Measurements from ENCODE around the gene METTL21C. TPM values are rescaled to one million over a fixed set of nuclear protein-coding genes. Genes with fewer than 3 reads are reported as not detected.

METTL21C gene
- total and polyA plus RNA-seq, 2 experiments from 2014 or later = not detected

- H3K36me3 ChIP-seq = no peaks in the 10 kb centered on the region
- TF ChIP-seq CTCF (IDR thresholded peaks at IDR 0.05; ENCODE audit: low read depth, low read length) = no peak
- no peak for DNase-seq (ENCODE audit: low read depth in 1 of 2, low spot score in 1 of 2)
- no peak overlapping the region for H3K4me3 ChIP-seq
- no peaks in the 10 kb centered on the region for H3K27me3 ChIP-seq
- H3K9me3 ChIP-seq (ENCODE audit: low read depth) = no peaks in the 10 kb centered on the region
- H3K4me1 ChIP-seq (ENCODE audit: low read depth) = peaks cover 7% of the 10 kb centered on the region
- no peak overlapping the region for H3K27ac ChIP-seq
Observed at GRCh38 chr13:102697929-102698648, 3.2 kb upstream of the METTL21C start.

- H3K4me3 ChIP-seq = no peak overlapping the region
- no peaks in the 10 kb centered on the region for H3K36me3 ChIP-seq
- no peak for TF ChIP-seq CTCF (IDR thresholded peaks at IDR 0.05; ENCODE audit: low read depth, low read length)
- H3K4me1 ChIP-seq (ENCODE audit: low read depth) = peaks cover 11% of the 10 kb centered on the region
- H3K9me3 ChIP-seq (ENCODE audit: low read depth) = no peaks in the 10 kb centered on the region
- no peaks in the 10 kb centered on the region for H3K27me3 ChIP-seq
- DNase-seq (ENCODE audit: low read depth in 1 of 2, low spot score in 1 of 2) = no peak
- H3K27ac ChIP-seq = no peak overlapping the region
Observed at GRCh38 chr13:102697264-102697663, 2.4 kb upstream of the METTL21C start.

- Histone ChIP-seq H3K4me1 (ENCODE audit: low read depth) (peaks cover 13% of the 10 kb centered on the region), H3K27me3 (no peaks in the 10 kb centered on the region), H3K4me3 (no peak overlapping the region), H3K9me3 (ENCODE audit: low read depth) (no peaks in the 10 kb centered on the region), H3K27ac (no peak overlapping the region), H3K36me3 (no peaks in the 10 kb centered on the region)
- no peak for TF ChIP-seq CTCF (IDR thresholded peaks at IDR 0.05; ENCODE audit: low read depth, low read length)
- DNase-seq (ENCODE audit: low read depth in 1 of 2, low spot score in 1 of 2) = no peak
Observed at GRCh38 chr13:102696465-102696864, 1.6 kb upstream of the METTL21C start.

- Histone ChIP-seq H3K4me1 (ENCODE audit: low read depth) (peaks cover 6% of the 10 kb centered on the region), H3K4me3 (no peak overlapping the region), H3K27me3 (no peaks in the 10 kb centered on the region), H3K9me3 (ENCODE audit: low read depth) (no peaks in the 10 kb centered on the region), H3K36me3 (no peaks in the 10 kb centered on the region), H3K27ac (no peak overlapping the region)
- no peak for TF ChIP-seq CTCF (IDR thresholded peaks at IDR 0.05; ENCODE audit: low read depth, low read length)
- DNase-seq (ENCODE audit: low read depth in 1 of 2, low spot score in 1 of 2) = no peak
Observed at GRCh38 chr13:102693776-102694175, 1.1 kb downstream of the METTL21C start.

- Histone ChIP-seq H3K9me3 (ENCODE audit: low read depth) (no peaks in the 10 kb centered on the region), H3K27ac (no peak overlapping the region), H3K4me1 (ENCODE audit: low read depth) (peaks cover 11% of the 10 kb centered on the region), H3K4me3 (no peak overlapping the region), H3K36me3 (no peaks in the 10 kb centered on the region), H3K27me3 (no peaks in the 10 kb centered on the region)
- DNase-seq (ENCODE audit: low read depth in 1 of 2, low spot score in 1 of 2) = no peak
- TF ChIP-seq CTCF (IDR thresholded peaks at IDR 0.05; ENCODE audit: low read depth, low read length) = no peak
Observed at GRCh38 chr13:102693250-102693649, 1.6 kb downstream of the METTL21C start.

Data from cardiac muscle cell (in vitro differentiated cells and primary cell).